ENCODE results near the gene LMO3. TPM values are rescaled to one million over a fixed set of nuclear protein-coding genes. Genes with fewer than 3 reads are reported as not detected.

The LMO3 gene
- polyA plus RNA-seq, 2 donors, result 0.91 to 1.7 TPM

DNA sequence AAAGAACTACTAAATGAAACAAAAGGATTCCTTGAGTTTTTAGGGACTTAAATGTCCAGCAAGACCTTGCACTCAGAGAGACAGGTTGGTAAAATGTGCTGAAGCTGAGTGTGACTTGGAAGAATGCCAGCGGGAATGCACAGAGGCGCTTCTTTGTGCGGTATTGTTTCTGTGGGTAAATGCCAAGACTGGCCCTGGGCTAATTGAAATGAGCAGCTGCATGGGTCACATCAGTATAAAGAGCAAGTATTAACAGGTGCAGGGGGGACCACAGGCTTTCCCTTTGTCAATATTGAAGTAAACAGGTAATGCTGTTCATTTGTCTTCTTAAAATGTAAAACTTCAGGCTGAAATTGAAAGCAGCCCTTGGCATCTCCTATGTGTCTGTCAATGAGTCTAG, 74.3 kb downstream of the LMO3 start:
- Histone ChIP-seq H3K4me3 (ENCODE audit: low read depth in 1 of 2, low read length in 2 of 2) (no peak overlapping the region), H3K27me3 (ENCODE audit: control insufficient read depth in 1 of 2, insufficient read depth in 2 of 2, low read length in 2 of 2) (no peaks in the 10 kb centered on the region), H3K4me1 (ENCODE audit: control insufficient read depth in 2 of 2, insufficient read depth in 2 of 2, low read length in 1 of 2) (no peaks in the 10 kb centered on the region), H3K27ac (ENCODE audit: low read depth in 2 of 2, low read length in 1 of 2) (no peak overlapping the region), H3K9me3 (ENCODE audit: control insufficient read depth in 2 of 2, insufficient read depth in 1 of 2, low read depth in 1 of 2, low read length in 1 of 2) (no peaks in the 10 kb centered on the region), H3K36me3 (ENCODE audit: control insufficient read depth in 2 of 2, insufficient read depth in 2 of 2, low read length in 1 of 2) (no peaks in the 10 kb centered on the region)
- 35 to 50% methylated on average over 3 of the region's 3 CpGs for WGBS, 2 donors

DNA sequence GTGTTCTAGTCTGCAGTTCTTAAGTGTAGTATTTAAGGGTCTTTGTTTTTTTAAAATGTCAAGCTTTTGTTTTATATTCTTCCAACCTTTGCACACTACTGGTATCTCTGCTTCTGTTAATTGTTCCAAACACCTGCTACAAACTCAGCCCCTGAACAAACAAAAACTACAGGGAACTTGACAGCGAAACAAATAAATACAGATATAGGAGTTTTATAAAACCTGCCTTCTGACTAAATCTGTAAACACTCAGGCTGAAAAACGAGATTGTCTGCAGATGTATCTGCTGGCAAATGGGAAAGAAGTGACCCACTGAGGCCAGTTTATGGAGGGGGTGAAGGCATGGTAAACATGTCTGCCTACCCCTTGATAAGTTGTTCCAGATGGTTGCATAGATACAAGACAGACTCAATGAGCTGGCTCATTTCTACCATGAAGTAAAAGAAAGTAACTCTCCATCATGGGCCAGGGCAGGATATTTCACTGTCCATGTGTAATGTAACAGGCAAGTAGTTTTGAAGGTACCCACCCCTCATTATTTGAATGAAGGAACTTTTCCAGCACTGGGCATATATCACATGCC, 75.6 kb downstream of the LMO3 start:
- WGBS, 2 donors, result 39 to 54% methylated on average over 2 of the region's 2 CpGs
- no peaks in the 10 kb centered on the region for H3K27me3 ChIP-seq (ENCODE audit: control insufficient read depth in 1 of 2, insufficient read depth in 2 of 2, low read length in 2 of 2)
- no peak overlapping the region for H3K4me3 ChIP-seq (ENCODE audit: low read depth in 1 of 2, low read length in 2 of 2)
- no peaks in the 10 kb centered on the region for H3K36me3 ChIP-seq (ENCODE audit: control insufficient read depth in 2 of 2, insufficient read depth in 2 of 2, low read length in 1 of 2)
- H3K9me3 ChIP-seq (ENCODE audit: control insufficient read depth in 2 of 2, insufficient read depth in 1 of 2, low read depth in 1 of 2, low read length in 1 of 2), result no peaks in the 10 kb centered on the region
- H3K4me1 ChIP-seq (ENCODE audit: control insufficient read depth in 2 of 2, insufficient read depth in 2 of 2, low read length in 1 of 2), result no peaks in the 10 kb centered on the region
- H3K27ac ChIP-seq (ENCODE audit: low read depth in 2 of 2, low read length in 1 of 2), result no peak overlapping the region

DNA sequence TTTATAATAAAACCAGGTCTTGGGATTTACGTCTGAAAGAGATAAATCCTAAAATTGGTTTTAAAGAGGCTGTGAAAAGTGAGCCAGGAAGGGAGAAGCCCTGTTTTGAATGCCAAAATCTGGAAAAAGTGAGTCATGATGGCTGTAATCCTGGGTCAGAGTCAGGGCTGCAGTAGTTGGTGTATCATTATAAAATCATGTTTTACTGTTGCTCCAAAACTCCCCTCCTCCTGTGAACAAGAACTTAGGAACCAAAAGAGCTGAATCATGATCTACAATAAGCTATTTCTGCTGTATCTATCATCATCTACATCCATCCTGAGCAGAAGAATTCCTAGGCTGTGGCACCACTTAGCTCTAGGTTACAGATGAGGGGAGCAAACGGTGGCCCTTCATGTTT, 79.3 kb downstream of the LMO3 start:
- Histone ChIP-seq H3K36me3 (ENCODE audit: control insufficient read depth in 2 of 2, insufficient read depth in 2 of 2, low read length in 1 of 2) (no peaks in the 10 kb centered on the region), H3K4me1 (ENCODE audit: control insufficient read depth in 2 of 2, insufficient read depth in 2 of 2, low read length in 1 of 2) (no peaks in the 10 kb centered on the region), H3K4me3 (ENCODE audit: low read depth in 1 of 2, low read length in 2 of 2) (no peak overlapping the region), H3K27me3 (ENCODE audit: control insufficient read depth in 1 of 2, insufficient read depth in 2 of 2, low read length in 2 of 2) (no peaks in the 10 kb centered on the region), H3K9me3 (ENCODE audit: control insufficient read depth in 2 of 2, insufficient read depth in 1 of 2, low read depth in 1 of 2, low read length in 1 of 2) (no peaks in the 10 kb centered on the region), H3K27ac (ENCODE audit: low read depth in 2 of 2, low read length in 1 of 2) (no peak overlapping the region)
- WGBS, 2 donors, result 53 to 63% methylated on average over 2 of the region's 2 CpGs

DNA sequence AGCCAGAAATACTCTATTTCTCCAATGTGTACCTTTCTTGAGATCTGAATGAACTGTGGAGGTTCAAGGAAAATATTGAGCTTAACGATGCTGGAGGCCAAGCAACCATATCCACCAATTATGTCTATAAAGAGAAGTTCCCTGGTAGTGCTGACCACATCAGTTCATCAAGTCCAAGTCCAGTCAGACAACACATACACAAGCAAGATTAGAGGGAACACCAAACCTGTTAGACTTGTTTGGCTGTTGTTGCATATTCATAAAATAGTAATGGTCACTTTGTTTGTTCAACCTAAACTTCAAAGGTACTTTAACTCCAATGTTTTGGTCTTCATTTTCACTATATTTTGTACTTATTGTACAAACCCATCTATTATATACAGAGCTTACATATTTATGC, 81.6 kb downstream of the LMO3 start:
- no peak overlapping the region for H3K27ac ChIP-seq (ENCODE audit: low read depth in 2 of 2, low read length in 1 of 2)
- no peaks in the 10 kb centered on the region for H3K4me1 ChIP-seq (ENCODE audit: control insufficient read depth in 2 of 2, insufficient read depth in 2 of 2, low read length in 1 of 2)
- no peaks in the 10 kb centered on the region for H3K27me3 ChIP-seq (ENCODE audit: control insufficient read depth in 1 of 2, insufficient read depth in 2 of 2, low read length in 2 of 2)
- 46 to 60% methylated on average over 1 of the region's 1 CpG for WGBS, 2 donors
- no peaks in the 10 kb centered on the region for H3K9me3 ChIP-seq (ENCODE audit: control insufficient read depth in 2 of 2, insufficient read depth in 1 of 2, low read depth in 1 of 2, low read length in 1 of 2)
- H3K4me3 ChIP-seq (ENCODE audit: low read depth in 1 of 2, low read length in 2 of 2), result no peak overlapping the region
- H3K36me3 ChIP-seq (ENCODE audit: control insufficient read depth in 2 of 2, insufficient read depth in 2 of 2, low read length in 1 of 2), result no peaks in the 10 kb centered on the region

DNA sequence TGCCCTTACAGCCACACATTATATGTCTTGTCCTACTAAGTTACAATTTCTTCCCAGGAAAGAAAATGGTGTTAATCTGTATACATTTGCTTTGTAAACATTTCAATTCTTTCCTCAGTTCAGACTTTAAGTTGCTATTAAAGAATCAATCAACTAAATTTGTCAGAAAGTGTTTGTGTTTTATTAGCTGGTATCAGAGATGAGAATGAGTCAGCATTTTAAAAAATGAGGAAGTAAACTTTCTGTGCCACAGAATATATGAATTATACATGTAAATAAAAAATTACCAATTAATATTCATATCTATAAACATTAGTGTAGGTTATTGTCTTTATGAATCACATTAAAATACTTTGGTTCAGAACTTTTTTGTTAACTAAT, 82.0 kb downstream of the LMO3 start:
- Histone ChIP-seq H3K9me3 (ENCODE audit: control insufficient read depth in 2 of 2, insufficient read depth in 1 of 2, low read depth in 1 of 2, low read length in 1 of 2) (no peaks in the 10 kb centered on the region), H3K36me3 (ENCODE audit: control insufficient read depth in 2 of 2, insufficient read depth in 2 of 2, low read length in 1 of 2) (no peaks in the 10 kb centered on the region), H3K27me3 (ENCODE audit: control insufficient read depth in 1 of 2, insufficient read depth in 2 of 2, low read length in 2 of 2) (no peaks in the 10 kb centered on the region), H3K4me1 (ENCODE audit: control insufficient read depth in 2 of 2, insufficient read depth in 2 of 2, low read length in 1 of 2) (no peaks in the 10 kb centered on the region), H3K4me3 (ENCODE audit: low read depth in 1 of 2, low read length in 2 of 2) (no peak overlapping the region), H3K27ac (ENCODE audit: low read depth in 2 of 2, low read length in 1 of 2) (no peak overlapping the region)

DNA sequence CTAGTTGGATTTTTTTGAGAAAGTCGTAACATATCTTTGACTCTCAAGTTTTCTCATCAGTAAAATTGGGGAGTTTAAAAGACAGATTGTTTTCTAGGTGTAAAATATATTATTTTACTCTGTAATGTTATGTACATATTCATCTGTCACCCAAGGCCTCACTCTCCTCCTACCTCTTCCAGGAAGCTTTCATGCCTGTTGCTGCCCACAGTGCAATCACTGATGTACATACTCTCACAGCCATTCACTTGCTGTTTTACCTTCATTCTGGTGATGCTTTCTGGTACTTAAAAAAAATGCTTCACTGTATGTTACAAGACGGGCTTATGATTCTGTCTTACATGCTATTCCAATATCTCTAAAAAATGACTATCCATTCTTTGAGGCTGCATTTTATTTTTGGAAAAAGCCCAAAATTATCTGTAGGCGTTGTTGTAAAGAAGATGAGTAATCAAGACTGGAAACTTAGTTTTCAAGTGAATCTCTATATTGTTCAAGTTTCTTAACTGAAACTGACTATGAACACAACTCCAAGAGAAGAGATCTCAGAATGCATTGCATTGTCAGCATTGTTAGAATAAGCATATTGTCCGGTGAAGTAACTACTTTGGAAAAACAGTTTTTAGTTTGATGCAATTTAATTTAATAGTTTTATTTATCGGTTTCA, 82.5 kb downstream of the LMO3 start:
- no peaks in the 10 kb centered on the region for H3K36me3 ChIP-seq (ENCODE audit: control insufficient read depth in 2 of 2, insufficient read depth in 2 of 2, low read length in 1 of 2)
- H3K4me3 ChIP-seq (ENCODE audit: low read depth in 1 of 2, low read length in 2 of 2), result no peak overlapping the region
- H3K27ac ChIP-seq (ENCODE audit: low read depth in 2 of 2, low read length in 1 of 2), result no peak overlapping the region
- H3K27me3 ChIP-seq (ENCODE audit: control insufficient read depth in 1 of 2, insufficient read depth in 2 of 2, low read length in 2 of 2), result no peaks in the 10 kb centered on the region
- no peaks in the 10 kb centered on the region for H3K9me3 ChIP-seq (ENCODE audit: control insufficient read depth in 2 of 2, insufficient read depth in 1 of 2, low read depth in 1 of 2, low read length in 1 of 2)
- H3K4me1 ChIP-seq (ENCODE audit: control insufficient read depth in 2 of 2, insufficient read depth in 2 of 2, low read length in 1 of 2), result no peaks in the 10 kb centered on the region
- 74 to 83% methylated on average over 5 of the region's 5 CpGs for WGBS, 2 donors

DNA sequence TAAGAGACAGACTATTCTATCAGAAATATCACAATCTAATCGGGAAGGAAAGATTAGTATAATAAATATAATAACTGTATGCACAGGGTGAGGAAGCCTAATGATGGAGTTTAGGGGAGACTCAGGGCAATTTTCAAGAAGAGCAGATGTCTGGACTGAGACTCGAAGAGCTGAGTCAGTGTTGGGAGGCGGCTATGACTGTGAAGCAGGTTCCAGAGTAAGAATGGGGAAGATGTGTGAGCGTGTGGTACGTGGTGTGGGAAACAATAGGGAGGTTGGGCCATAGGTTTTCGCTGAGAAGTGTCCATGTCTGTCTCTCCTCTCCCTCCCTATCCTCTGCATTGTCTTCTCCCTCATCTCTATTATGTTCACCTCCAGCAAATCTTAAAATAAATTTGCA, 85.6 kb downstream of the LMO3 start:
- Histone ChIP-seq H3K4me1 (ENCODE audit: control insufficient read depth in 2 of 2, insufficient read depth in 2 of 2, low read length in 1 of 2) (no peaks in the 10 kb centered on the region), H3K4me3 (ENCODE audit: low read depth in 1 of 2, low read length in 2 of 2) (no peak overlapping the region), H3K27ac (ENCODE audit: low read depth in 2 of 2, low read length in 1 of 2) (no peak overlapping the region), H3K27me3 (ENCODE audit: control insufficient read depth in 1 of 2, insufficient read depth in 2 of 2, low read length in 2 of 2) (no peaks in the 10 kb centered on the region), H3K9me3 (ENCODE audit: control insufficient read depth in 2 of 2, insufficient read depth in 1 of 2, low read depth in 1 of 2, low read length in 1 of 2) (peaks cover 0 to 2% of the 10 kb centered on the region in 2 donors), H3K36me3 (ENCODE audit: control insufficient read depth in 2 of 2, insufficient read depth in 2 of 2, low read length in 1 of 2) (no peaks in the 10 kb centered on the region)
- WGBS, 2 donors, result 88 to 90% methylated on average over 6 of the region's 6 CpGs

DNA sequence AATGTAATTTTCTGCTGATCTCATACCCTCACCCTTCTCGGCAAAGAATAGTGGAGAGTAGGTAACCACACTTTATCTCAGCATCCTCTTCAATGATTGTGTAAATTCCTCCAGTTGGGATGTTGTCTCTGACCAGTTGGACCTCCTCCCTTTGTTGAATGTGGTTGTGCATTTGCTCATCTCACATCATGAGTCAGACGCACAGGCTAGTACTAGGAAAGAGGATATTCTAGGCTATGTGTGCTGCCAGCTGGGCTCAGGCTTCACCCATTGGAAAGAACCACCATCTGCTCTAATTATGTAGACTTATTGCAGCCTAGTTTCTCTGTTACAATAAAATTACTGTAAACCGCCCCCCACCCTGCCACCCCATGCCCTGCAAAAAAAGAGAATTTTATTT, 90.3 kb downstream of the LMO3 start:
- Histone ChIP-seq H3K27me3 (ENCODE audit: control insufficient read depth in 1 of 2, insufficient read depth in 2 of 2, low read length in 2 of 2) (no peaks in the 10 kb centered on the region), H3K9me3 (ENCODE audit: control insufficient read depth in 2 of 2, insufficient read depth in 1 of 2, low read depth in 1 of 2, low read length in 1 of 2) (peaks cover 2 to 11% of the 10 kb centered on the region in 2 donors), H3K4me1 (ENCODE audit: control insufficient read depth in 2 of 2, insufficient read depth in 2 of 2, low read length in 1 of 2) (no peaks in the 10 kb centered on the region), H3K4me3 (ENCODE audit: low read depth in 1 of 2, low read length in 2 of 2) (no peak overlapping the region), H3K36me3 (ENCODE audit: control insufficient read depth in 2 of 2, insufficient read depth in 2 of 2, low read length in 1 of 2) (no peaks in the 10 kb centered on the region), H3K27ac (ENCODE audit: low read depth in 2 of 2, low read length in 1 of 2) (no peak overlapping the region)
- WGBS, 2 donors, result 85 to 92% methylated on average over 3 of the region's 3 CpGs

DNA sequence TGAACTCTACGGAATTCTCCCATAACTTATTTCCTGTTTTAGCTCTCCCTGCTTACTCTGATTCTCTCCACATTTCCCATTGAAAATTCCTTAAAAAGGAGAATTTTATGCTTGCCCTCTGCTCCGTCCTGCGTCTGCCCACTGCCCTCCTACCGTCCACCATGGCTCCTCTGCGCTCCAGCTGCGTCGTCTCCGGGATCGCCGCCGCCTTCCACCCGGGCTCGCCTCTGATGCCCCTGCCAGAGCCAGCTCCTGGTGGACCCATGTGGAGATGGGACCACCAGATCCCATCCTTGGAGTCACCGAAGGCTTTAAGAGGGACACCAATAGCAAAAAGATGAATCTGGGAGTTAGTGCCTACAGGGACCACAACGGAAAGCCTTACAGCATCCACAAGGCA, 92.7 kb downstream of the LMO3 start:
- no peaks in the 10 kb centered on the region for H3K36me3 ChIP-seq (ENCODE audit: control insufficient read depth in 2 of 2, insufficient read depth in 2 of 2, low read length in 1 of 2)
- H3K4me1 ChIP-seq (ENCODE audit: control insufficient read depth in 2 of 2, insufficient read depth in 2 of 2, low read length in 1 of 2), result no peaks in the 10 kb centered on the region
- H3K9me3 ChIP-seq (ENCODE audit: control insufficient read depth in 2 of 2, insufficient read depth in 1 of 2, low read depth in 1 of 2, low read length in 1 of 2), result peaks cover 2 to 11% of the 10 kb centered on the region in 2 donors
- H3K27me3 ChIP-seq (ENCODE audit: control insufficient read depth in 1 of 2, insufficient read depth in 2 of 2, low read length in 2 of 2), result no peaks in the 10 kb centered on the region
- 95 to 99% methylated on average over 15 of the region's 15 CpGs for WGBS, 2 donors
- no peak overlapping the region for H3K4me3 ChIP-seq (ENCODE audit: low read depth in 1 of 2, low read length in 2 of 2)
- H3K27ac ChIP-seq (ENCODE audit: low read depth in 2 of 2, low read length in 1 of 2), result no peak overlapping the region

DNA sequence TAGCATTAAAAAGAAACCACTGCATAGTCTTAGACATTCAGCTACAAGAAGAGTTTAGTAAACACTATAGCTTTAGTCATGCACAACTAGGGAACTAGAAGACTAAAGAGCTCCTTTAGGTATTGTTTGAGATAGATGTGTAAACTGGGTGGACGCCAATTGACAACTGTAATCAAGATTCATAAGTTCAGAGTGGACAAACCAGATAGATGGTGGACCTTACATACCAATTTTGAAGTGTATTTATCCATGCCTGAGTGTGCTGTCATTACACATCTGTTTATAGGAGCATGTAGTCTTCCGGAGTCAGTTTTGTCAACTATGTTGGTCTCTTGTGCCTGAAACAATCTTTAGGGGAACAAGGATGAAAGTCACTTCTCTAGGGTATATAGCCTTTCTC, 96.6 kb downstream of the LMO3 start:
- Histone ChIP-seq H3K4me1 (ENCODE audit: control insufficient read depth in 2 of 2, insufficient read depth in 2 of 2, low read length in 1 of 2) (no peaks in the 10 kb centered on the region), H3K9me3 (ENCODE audit: control insufficient read depth in 2 of 2, insufficient read depth in 1 of 2, low read depth in 1 of 2, low read length in 1 of 2) (peaks cover 2 to 6% of the 10 kb centered on the region in 2 donors), H3K4me3 (ENCODE audit: low read depth in 1 of 2, low read length in 2 of 2) (no peak overlapping the region), H3K27ac (ENCODE audit: low read depth in 2 of 2, low read length in 1 of 2) (no peak overlapping the region), H3K36me3 (ENCODE audit: control insufficient read depth in 2 of 2, insufficient read depth in 2 of 2, low read length in 1 of 2) (no peaks in the 10 kb centered on the region), H3K27me3 (ENCODE audit: control insufficient read depth in 1 of 2, insufficient read depth in 2 of 2, low read length in 2 of 2) (no peaks in the 10 kb centered on the region)
- WGBS, 2 donors, result 64 to 77% methylated on average over 2 of the region's 2 CpGs

All from esophagus (tissue), 2 donors.